DND-41 (cell line): ENCODE measurements around the gene AUTS2.

Experiments
- EZH2 ChIP-seq: IDR thresholded peaks from 3 replicates; pipeline ENCODE4 v1.6.1; 2012; ENCODE audit warnings: borderline replicate concordance, low read depth, mild to moderate bottlenecking, moderate library complexity, low read length, inconsistent platforms; ENCODE audit not compliant: severe bottlenecking
- TF ChIP-seq, protein P1 (sequence below): IDR thresholded peaks from 2 replicates; pipeline ENCODE4 v1.5.1; 2012; ENCODE audit warnings: borderline replicate concordance, low read length, moderate library complexity, mild to moderate bottlenecking; ENCODE audit not compliant: poor library complexity, severe bottlenecking; ENCODE audit errors: extremely low read depth

DNA sequence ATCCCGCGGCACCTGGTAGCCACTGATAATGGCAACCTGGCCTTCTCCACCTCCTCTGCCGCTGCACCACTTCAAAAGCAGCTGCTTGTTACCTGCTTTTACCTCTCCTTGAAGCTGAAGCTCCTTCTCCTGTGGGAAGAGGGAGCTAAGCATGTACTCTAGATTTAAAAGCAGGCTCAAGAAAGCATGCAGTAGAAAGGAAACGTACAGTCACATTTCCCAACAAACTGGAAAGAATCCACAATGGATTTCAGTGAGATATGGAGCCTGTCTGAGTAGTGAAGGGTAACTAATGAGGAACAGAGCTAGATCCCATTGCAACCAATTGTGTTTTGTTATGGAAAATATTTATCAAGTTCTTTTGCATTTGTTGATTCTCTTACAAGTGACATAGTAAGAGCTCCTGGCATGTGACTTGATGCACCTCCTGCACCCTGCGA, 1076.3 kb downstream of the AUTS2 start:
- TF ChIP-seq, protein P1, sequence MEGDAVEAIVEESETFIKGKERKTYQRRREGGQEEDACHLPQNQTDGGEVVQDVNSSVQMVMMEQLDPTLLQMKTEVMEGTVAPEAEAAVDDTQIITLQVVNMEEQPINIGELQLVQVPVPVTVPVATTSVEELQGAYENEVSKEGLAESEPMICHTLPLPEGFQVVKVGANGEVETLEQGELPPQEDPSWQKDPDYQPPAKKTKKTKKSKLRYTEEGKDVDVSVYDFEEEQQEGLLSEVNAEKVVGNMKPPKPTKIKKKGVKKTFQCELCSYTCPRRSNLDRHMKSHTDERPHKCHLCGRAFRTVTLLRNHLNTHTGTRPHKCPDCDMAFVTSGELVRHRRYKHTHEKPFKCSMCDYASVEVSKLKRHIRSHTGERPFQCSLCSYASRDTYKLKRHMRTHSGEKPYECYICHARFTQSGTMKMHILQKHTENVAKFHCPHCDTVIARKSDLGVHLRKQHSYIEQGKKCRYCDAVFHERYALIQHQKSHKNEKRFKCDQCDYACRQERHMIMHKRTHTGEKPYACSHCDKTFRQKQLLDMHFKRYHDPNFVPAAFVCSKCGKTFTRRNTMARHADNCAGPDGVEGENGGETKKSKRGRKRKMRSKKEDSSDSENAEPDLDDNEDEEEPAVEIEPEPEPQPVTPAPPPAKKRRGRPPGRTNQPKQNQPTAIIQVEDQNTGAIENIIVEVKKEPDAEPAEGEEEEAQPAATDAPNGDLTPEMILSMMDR: no peak
- no peak for TF ChIP-seq EZH2
